ENCODE results near the gene PTMA. TPM values are rescaled to one million over a fixed set of nuclear protein-coding genes. Genes with fewer than 3 reads are reported as not detected.
A peak's percentile ranks its signal among the peaks of the same experiment; 100 is the strongest.

PTMA gene
- polyA plus RNA-seq, 2 of the 4 experiments (the other 2 are of a cell fraction) = 1,191 to 2,360 TPM

DNA sequence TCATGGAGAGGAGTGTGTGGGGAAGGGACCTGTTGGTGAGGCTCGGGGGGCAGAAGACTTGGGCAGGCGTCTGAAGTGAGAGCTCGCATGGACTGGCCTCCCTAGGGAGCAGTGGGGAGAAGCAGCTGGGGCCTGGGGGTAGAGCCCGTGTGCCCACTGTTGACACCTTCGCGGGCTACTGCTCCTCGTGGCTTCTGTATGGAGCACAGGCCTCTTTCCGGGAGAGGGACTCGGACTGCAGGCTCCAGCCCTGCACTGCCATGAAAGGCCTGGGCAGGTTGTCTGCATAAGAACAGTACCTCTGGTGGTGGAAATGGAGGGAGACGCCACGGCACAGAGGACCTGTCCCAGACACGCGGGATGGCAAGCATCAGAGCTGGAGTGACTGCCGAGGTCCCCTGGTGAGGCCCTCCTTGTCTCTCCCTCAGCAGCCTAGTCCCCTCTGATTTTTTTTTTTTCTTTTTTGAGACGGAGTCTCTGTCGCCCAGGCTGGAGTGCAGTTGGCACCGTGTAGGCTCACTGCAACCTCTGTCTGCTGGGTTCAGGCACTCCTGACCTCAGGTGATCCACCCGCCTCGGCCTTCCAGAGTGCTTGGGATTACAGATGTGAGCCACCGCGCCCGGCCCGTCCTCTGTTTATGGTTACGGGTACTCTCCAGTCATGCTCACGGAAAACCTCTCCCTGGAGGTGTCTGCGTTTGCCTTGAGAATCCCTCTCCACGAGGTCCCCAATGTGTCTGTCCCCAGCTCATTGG is 44.7 kb upstream of the PTMA start:
- Histone ChIP-seq H3K27ac (peak overlapping the region in 1 of 2 experiments; percentile 100; a peak in 4 of 6 replicates), H3K4me2 (no peak overlapping the region), H3K9me3 (no peaks in the 10 kb centered on the region), H3K4me3 (no peak overlapping the region), H3K4me1 (peaks cover 28% of the 10 kb centered on the region)
- 0 out of 2 replicates have a peak, but pooled peaks have one; percentile 36 for TF ChIP-seq TP53 (CRISPR knock-in tag; IDR thresholded peaks at IDR 0.05)
- TF ChIP-seq ZSCAN20 (CRISPR knock-in tag; IDR thresholded peaks at IDR 0.05) = no peak
- DNase-seq (ENCODE audit: low read depth in 1 of 2, low spot score in 1 of 2) (no peak), FAIRE-seq (no peak), ATAC-seq (no peak)
- WGBS (ENCODE audit: missing lambda C conversion rate) = 97% methylated on average over 27 of the region's 27 CpGs
- CTCF ChIA-PET = interaction anchor here (78.4 to 95.1 kb wide), 2 partner anchors 12 to 20 kb away, joined by 4158 read pairs; partner anchors contain the start of gene PTMA
- POLR2A ChIA-PET = interaction anchor here (1.4 to 1.7 kb wide), 2 partner anchors 45 to 52 kb away, joined by 4 to 7 read pairs; partner anchors contain the start of gene PTMA

DNA sequence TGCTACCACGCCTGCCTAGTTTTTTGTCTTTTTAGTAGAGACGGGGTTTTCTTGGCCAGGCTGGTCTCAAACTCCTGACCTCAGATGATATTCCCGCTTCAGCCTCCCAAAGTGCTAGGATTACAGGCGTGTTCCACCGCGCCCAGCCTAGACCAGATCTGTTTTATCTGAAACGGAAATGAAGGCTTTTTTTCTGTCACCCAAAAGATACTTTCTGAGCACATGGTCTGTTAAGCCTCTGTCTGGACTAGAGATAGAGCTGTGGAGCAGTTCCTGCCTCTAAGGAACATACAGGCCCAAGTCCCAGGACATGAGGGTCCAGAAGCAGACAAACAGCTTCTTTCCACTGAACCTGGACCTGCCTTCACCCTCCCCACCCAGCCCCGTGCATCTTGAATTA is 43.6 kb upstream of the PTMA start:
- TF ChIP-seq TFCP2L1 (CRISPR knock-in tag; IDR thresholded peaks at IDR 0.05) = no peak
- peaks cover 28% of the 10 kb centered on the region for H3K4me1 ChIP-seq
- POLR2A ChIA-PET = interaction anchor here (3.5 kb wide), 1 partner anchor 23 kb away, joined by 25 read pairs; no protein-coding TSS in a partner anchor
- no peak overlapping the region for H3K4me3 ChIP-seq
- H3K9me3 ChIP-seq = no peaks in the 10 kb centered on the region
- no peak overlapping the region for H3K4me2 ChIP-seq
- CTCF ChIA-PET = interaction anchor here (78.4 to 95.1 kb wide), 2 partner anchors 14 to 19 kb away, joined by 4158 read pairs; partner anchors contain the start of gene PTMA
- WGBS (ENCODE audit: missing lambda C conversion rate) = 92% methylated on average over 7 of the region's 8 CpGs
- peak overlapping the region; percentile 97 to 100 for H3K27ac ChIP-seq
- ATAC-seq (no peak), FAIRE-seq (no peak), DNase-seq (ENCODE audit: low read depth in 1 of 2, low spot score in 1 of 2) (no peak)

DNA sequence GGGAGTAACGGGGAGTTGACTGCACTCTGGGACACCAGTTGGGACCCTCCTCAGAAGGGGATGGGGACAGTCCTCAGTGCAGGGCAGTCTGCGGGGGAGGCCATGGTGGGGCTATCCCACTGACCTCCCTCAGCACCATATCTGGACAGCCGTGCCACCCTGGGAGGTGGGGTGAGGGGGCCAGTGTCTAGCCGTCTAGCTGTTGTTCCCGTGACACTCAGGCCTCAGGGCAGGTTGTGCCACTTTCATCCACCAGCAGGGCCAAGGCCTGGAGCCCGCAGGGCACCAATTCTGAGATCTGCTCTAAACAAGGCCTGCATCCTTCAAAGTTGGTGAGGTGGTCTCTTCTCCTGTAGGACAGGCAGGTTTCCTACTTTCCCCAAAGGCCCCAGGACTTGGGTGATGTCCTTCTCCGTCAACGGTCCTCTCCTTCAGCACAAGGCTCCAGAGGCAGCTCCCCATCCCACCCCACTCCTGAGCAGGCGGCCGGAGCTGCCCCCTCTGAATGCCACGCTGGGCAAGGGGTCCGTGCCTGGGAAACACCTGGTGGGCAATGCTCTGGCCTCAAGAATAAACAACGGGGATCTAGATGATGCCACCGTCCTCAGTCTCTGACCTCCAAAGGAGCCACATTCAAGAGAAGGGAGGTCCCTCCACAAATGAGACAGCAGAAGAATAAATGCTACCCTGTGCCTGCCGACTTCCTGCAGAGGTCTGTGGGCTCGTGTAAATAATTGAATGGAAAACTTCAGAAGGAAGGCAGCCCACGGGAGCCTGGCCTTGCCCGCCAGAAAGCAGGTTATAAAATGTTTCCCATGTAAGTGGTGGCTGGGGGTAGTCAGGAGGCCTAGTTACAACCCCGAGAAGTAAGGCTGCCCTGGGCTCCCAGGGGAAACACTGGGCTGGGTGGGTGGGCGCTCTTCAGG is 42.8 kb upstream of the PTMA start:
- DNase-seq (ENCODE audit: low read depth in 1 of 2, low spot score in 1 of 2) = no peak
- H3K4me2 ChIP-seq = peak overlapping the region; percentile 92
- TF ChIP-seq MYC (IDR thresholded peaks at IDR 0.05; ENCODE audit: borderline replicate concordance, low read length) (no peak), POLR2A (IDR thresholded peaks at IDR 0.05; ENCODE audit: low read length) (no peak), KDM5A (IDR thresholded peaks at IDR 0.05) (no peak), HOXB13 (CRISPR knock-in tag; IDR thresholded peaks at IDR 0.05; ENCODE audit: low read depth) (no peak), HES2 (IDR thresholded peaks at IDR 0.05) (no peak)
- H3K9me3 ChIP-seq = no peaks in the 10 kb centered on the region
- FAIRE-seq = no peak
- ATAC-seq = no peak
- ChIA-PET CTCF (interaction anchor here (78.4 to 95.1 kb wide), 2 partner anchors 14 to 18 kb away, joined by 4158 read pairs; partner anchors contain the start of gene PTMA), POLR2A (interaction anchor here (0.6 to 3.5 kb wide), 18 partner anchors 9 to 201 kb away, joined by 3 to 25 read pairs (median 8); partner anchors contain the start of genes NCL and PTMA)
- H3K27ac ChIP-seq = peak overlapping the region; percentile 97 to 100
- 68% methylated on average over 16 of the region's 20 CpGs for WGBS (ENCODE audit: missing lambda C conversion rate)
- peak overlapping the region; percentile 49 for H3K4me3 ChIP-seq
- peaks cover 28% of the 10 kb centered on the region for H3K4me1 ChIP-seq

- Histone ChIP-seq H3K9me3 (no peaks in the 10 kb centered on the region), H3K4me2 (peak overlapping the region; percentile 92), H3K4me3 (peak overlapping the region; percentile 49), H3K27ac (peak overlapping the region; percentile 97 to 100), H3K4me1 (peaks cover 36% of the 10 kb centered on the region)
- ChIA-PET CTCF (interaction anchor here (1.3 to 95.1 kb wide), 3 partner anchors 15 to 65 kb away, joined by 3 to 4158 read pairs (median 4158); partner anchors contain the start of gene PTMA), POLR2A (interaction anchor here (0.6 to 3.5 kb wide), 26 partner anchors 8 to 202 kb away, joined by 3 to 25 read pairs (median 5); partner anchors contain the start of genes NCL and PTMA)
- FAIRE-seq = no peak
- ATAC-seq = peak; percentile 84 to 87
- DNase-seq (ENCODE audit: low read depth in 1 of 2, low spot score in 1 of 2) = peak; percentile 80 to 97
- 2% methylated on average over 21 of the region's 32 CpGs for WGBS (ENCODE audit: missing lambda C conversion rate)
- TF ChIP-seq FOSL2 (IDR thresholded peaks at IDR 0.05) (peak; percentile 47; the same call in 1 of the 2 replicates), FOSL2 (CRISPR knock-in tag; IDR thresholded peaks at IDR 0.05) (peak; percentile 93), ZNF302 (CRISPR knock-in tag; IDR thresholded peaks at IDR 0.05) (peak; percentile 45; the same call in 1 of the 2 replicates), HES2 (IDR thresholded peaks at IDR 0.05) (no peak), RCOR1 (IDR thresholded peaks at IDR 0.05; ENCODE audit: low read depth, low read length) (no peak), ZFP36 (IDR thresholded peaks at IDR 0.05; ENCODE audit: borderline replicate concordance, partially characterized antibody) (no peak), RAD21 (conservative IDR thresholded peaks at IDR 0.05 in 1 of 2, IDR thresholded peaks at IDR 0.05 in 1 of 2) (no peak), EP300 (IDR thresholded peaks at IDR 0.05) (no peak), POLR2A (IDR thresholded peaks at IDR 0.05; ENCODE audit: low read length) (peak; percentile 93), FOSB (CRISPR knock-in tag; IDR thresholded peaks at IDR 0.05) (no peak), CBX2 (IDR thresholded peaks at IDR 0.05; ENCODE audit: borderline replicate concordance, low read depth) (no peak), HEYL (CRISPR knock-in tag; IDR thresholded peaks at IDR 0.05) (no peak), ESRRA (IDR thresholded peaks at IDR 0.05; ENCODE audit: borderline replicate concordance, low read length) (no peak), JUN (IDR thresholded peaks at IDR 0.05) (peak; percentile 37 to 93; a peak in 4 of 5 replicates), HOXB13 (CRISPR knock-in tag; IDR thresholded peaks at IDR 0.05; ENCODE audit: low read depth) (peak; percentile 62), EHF (CRISPR knock-in tag; IDR thresholded peaks at IDR 0.05) (peak; percentile 20; the same call in 1 of the 2 replicates), JUNB (IDR thresholded peaks at IDR 0.05) (0 out of 2 replicates have a peak, but pooled peaks have one; percentile 30)
- TF ChIP-seq, protein P1, sequence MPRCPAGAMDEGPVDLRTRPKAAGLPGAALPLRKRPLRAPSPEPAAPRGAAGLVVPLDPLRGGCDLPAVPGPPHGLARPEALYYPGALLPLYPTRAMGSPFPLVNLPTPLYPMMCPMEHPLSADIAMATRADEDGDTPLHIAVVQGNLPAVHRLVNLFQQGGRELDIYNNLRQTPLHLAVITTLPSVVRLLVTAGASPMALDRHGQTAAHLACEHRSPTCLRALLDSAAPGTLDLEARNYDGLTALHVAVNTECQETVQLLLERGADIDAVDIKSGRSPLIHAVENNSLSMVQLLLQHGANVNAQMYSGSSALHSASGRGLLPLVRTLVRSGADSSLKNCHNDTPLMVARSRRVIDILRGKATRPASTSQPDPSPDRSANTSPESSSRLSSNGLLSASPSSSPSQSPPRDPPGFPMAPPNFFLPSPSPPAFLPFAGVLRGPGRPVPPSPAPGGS (IDR thresholded peaks at IDR 0.05) = peak; percentile 84; the same call in 1 of the 3 replicates
Observed at GRCh38 chr2:231666171-231667095, 41.9 kb upstream of the PTMA start.
